Suprapubic skin (tissue), 3 donors: Measurements from ENCODE around the gene HSPBAP1.

Experiments
- CTCF ChIP-seq, 2 donors: fragments of 200-600 bp in 1 of 2; fragments of 450-650 bp in 1 of 2; sonication (generic) in 1 of 2; IDR thresholded peaks; one replicate each; pipeline ENCODE4 v1.5.1; 2016 to 2019; ENCODE audit warnings: antibody characterized with exemption in 2 of 2, mild to moderate bottlenecking in 1 of 2, moderate library complexity in 1 of 2
- POLR2A ChIP-seq, 2 donors: fragments of 450-650 bp; IDR thresholded peaks; one replicate each; pipeline ENCODE4 v1.6.1; 2017; ENCODE audit warnings: antibody characterized with exemption in 2 of 2, mild to moderate bottlenecking in 2 of 2, moderate library complexity in 2 of 2

GRCh38 chr3:122787872-122788271 lies 5.8 kb downstream of the HSPBAP1 start:
- TF ChIP-seq CTCF (IDR thresholded peaks at IDR 0.05), result no peak
- TF ChIP-seq POLR2A (IDR thresholded peaks at IDR 0.05), result no peak
